ENCODE results near the gene ZNHIT1. TPM values are rescaled to one million over a fixed set of nuclear protein-coding genes. Genes with fewer than 3 reads are reported as not detected.
"Not testable (repeated sequence)": the region's sequence is repeated elsewhere in the genome, so short reads cannot be mapped to it uniquely, and the experiment has no call there.

ZNHIT1 gene
- total RNA-seq, 2 donors from 2014 or later = 75.2 to 109 TPM

DNA sequence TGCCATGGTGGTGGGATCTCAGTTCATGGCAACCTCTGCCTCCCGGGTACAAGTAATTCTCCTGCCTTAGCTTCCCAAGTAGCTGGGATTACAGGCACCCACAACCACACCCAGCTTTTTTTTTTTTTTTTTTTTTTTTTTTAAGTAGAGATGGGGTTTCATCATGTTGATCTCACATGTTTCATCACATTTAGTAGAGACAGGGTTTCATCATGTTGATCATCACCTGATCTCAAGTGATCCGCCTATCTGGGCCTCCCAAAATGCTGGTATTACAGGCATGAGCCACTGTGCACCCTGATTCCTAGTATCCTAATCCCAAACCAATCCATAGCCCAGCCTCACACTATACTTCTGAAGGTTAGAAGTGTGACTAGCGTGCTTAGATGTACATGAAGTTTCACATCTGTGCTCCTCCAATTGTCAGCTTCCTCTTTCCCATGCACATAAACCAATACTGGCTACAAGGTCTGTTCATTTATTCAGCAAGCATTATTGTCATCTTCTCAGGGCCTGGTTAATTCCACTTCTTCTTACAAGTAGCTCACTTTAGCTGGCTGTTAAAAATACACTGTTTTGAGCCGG lies 31.0 kb upstream of the ZNHIT1 start:
- Histone ChIP-seq H3K27ac (no peak overlapping the region), H3K9me3 (no peaks in the 10 kb centered on the region), H3K36me3 (no peaks in the 10 kb centered on the region), H3K27me3 (replicated peaks; ENCODE audit: insufficient read depth) (no peaks in the 10 kb centered on the region), H3K4me1 (replicated peaks) (no peaks in the 10 kb centered on the region), H3K4me3 (no peak overlapping the region)
- intact Hi-C loops (cut with DNase I) = no loop called here
- WGBS = 96% methylated on average over 4 of the region's 4 CpGs
- DNase-seq (ENCODE audit: low spot score) = no peak
- TF ChIP-seq POLR2AphosphoS5 (IDR thresholded peaks at IDR 0.05) (no peak), POLR2A (IDR thresholded peaks at IDR 0.05) (no peak)
- TF ChIP-seq, protein P1, sequence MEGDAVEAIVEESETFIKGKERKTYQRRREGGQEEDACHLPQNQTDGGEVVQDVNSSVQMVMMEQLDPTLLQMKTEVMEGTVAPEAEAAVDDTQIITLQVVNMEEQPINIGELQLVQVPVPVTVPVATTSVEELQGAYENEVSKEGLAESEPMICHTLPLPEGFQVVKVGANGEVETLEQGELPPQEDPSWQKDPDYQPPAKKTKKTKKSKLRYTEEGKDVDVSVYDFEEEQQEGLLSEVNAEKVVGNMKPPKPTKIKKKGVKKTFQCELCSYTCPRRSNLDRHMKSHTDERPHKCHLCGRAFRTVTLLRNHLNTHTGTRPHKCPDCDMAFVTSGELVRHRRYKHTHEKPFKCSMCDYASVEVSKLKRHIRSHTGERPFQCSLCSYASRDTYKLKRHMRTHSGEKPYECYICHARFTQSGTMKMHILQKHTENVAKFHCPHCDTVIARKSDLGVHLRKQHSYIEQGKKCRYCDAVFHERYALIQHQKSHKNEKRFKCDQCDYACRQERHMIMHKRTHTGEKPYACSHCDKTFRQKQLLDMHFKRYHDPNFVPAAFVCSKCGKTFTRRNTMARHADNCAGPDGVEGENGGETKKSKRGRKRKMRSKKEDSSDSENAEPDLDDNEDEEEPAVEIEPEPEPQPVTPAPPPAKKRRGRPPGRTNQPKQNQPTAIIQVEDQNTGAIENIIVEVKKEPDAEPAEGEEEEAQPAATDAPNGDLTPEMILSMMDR (IDR thresholded peaks at IDR 0.05) = no peak

DNA sequence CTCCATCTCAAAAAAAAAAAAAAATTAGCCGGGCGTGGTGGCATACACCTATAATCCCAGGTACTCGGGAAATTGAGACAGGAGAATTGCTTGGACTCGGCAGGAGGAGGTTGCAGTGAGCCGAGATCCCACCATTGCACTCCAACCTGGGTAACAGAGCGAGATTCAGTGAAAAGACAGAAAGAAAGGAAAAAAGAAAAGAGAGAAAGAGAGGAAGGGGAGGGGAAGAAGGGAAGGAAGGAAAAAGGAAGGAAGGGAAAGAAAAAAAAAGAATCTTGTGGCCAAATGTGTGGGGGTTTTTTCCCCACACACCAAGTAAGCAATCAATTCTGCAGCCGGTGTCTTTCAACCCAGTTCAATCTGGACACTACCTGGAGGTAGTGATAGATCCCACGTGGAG lies 28.9 kb upstream of the ZNHIT1 start:
- TF ChIP-seq, protein P1 (IDR thresholded peaks at IDR 0.05) = no peak
- TF ChIP-seq POLR2A (IDR thresholded peaks at IDR 0.05) = no peak
- no peak for TF ChIP-seq POLR2AphosphoS5 (IDR thresholded peaks at IDR 0.05)
- H3K27me3 ChIP-seq (replicated peaks; ENCODE audit: insufficient read depth) = no peaks in the 10 kb centered on the region
- H3K36me3 ChIP-seq = no peaks in the 10 kb centered on the region
- no peaks in the 10 kb centered on the region for H3K9me3 ChIP-seq
- H3K27ac ChIP-seq = no peak overlapping the region
- H3K4me1 ChIP-seq (replicated peaks) = no peaks in the 10 kb centered on the region
- intact Hi-C loops (cut with DNase I) = no loop called here
- DNase-seq (ENCODE audit: low spot score) = no peak
- no peak overlapping the region for H3K4me3 ChIP-seq
- WGBS = 71% methylated on average over 8 of the region's 8 CpGs

DNA sequence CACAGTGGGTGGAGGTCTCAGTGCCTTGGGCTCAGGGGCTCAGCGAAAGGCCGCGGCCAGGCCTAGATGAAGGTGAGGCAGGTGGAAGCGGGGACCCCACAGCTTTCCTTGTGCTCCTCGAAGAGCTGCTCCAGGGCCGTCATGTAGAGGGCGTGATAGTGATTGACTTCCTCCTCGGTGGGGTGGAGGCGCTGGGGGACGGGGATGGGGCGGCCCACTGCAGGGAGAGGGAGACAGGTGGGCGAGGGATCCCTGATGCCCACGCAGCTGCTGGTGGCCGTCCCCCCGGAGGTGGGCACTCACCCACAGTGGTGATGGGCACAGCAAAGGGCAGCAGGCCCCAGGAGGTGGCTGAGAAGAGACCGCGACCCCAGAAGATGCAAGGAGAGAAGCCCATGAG lies 22.1 kb upstream of the ZNHIT1 start:
- TF ChIP-seq POLR2A (IDR thresholded peaks at IDR 0.05) (no peak), POLR2AphosphoS5 (IDR thresholded peaks at IDR 0.05) (no peak)
- TF ChIP-seq, protein P1 (IDR thresholded peaks at IDR 0.05) = no peak
- Histone ChIP-seq H3K27ac (no peak overlapping the region), H3K4me1 (replicated peaks) (no peaks in the 10 kb centered on the region), H3K9me3 (no peaks in the 10 kb centered on the region), H3K27me3 (replicated peaks; ENCODE audit: insufficient read depth) (no peaks in the 10 kb centered on the region), H3K4me3 (no peak overlapping the region), H3K36me3 (no peaks in the 10 kb centered on the region)
- DNase-seq (ENCODE audit: low spot score) = no peak
- intact Hi-C loops (cut with DNase I) = no loop called here
- 88% methylated on average over 17 of the region's 17 CpGs for WGBS

DNA sequence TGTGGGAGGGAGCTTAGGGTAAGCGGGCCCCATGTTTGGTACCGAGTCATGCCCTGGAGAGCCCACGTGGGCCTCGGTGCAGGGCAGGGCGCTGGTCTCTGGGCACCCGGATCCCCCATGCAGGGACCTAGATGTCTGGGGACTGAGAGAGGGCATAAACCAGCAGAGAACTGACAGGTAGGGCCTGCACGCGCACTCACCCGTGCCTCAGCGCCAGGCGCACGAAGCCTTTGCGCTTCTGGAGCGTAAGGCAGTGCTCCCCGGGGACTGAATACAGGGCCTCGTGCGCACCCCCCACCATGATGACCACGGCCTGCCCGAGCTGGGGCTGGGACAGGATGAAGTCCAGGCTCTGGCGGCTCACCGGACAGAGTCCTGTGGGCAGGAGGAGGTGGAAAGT lies 20.0 kb upstream of the ZNHIT1 start:
- Histone ChIP-seq H3K27ac (no peak overlapping the region), H3K27me3 (replicated peaks; ENCODE audit: insufficient read depth) (peaks cover 14% of the 10 kb centered on the region), H3K9me3 (no peaks in the 10 kb centered on the region), H3K4me3 (no peak overlapping the region), H3K4me1 (replicated peaks) (peaks cover 5% of the 10 kb centered on the region), H3K36me3 (no peaks in the 10 kb centered on the region)
- DNase-seq (ENCODE audit: low spot score) = no peak
- TF ChIP-seq, protein P1 (IDR thresholded peaks at IDR 0.05) = no peak
- TF ChIP-seq POLR2A (IDR thresholded peaks at IDR 0.05) (no peak), POLR2AphosphoS5 (IDR thresholded peaks at IDR 0.05) (no peak)
- intact Hi-C loops (cut with DNase I) = no loop called here
- 80% methylated on average over 17 of the region's 21 CpGs for WGBS

DNA sequence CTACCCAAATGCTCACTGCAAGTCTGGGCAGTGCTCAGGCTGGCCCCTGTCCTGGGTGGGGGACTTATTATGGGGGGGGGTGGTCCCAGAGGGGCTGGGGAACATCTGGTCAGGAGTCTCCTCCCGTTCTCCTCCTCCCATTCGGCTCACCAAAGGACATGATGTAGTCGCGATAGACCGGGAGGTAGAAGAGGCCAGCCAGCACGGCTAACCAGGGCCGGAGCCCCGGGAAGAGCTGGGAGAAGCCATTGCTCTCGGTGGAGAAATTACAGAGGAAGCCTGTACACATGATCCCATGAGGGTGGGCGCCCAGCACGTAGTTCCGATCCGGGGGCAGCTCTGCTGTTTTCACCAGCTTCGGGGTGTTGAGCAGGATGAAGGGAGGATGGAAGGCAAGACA lies 19.5 kb upstream of the ZNHIT1 start:
- H3K36me3 ChIP-seq = no peaks in the 10 kb centered on the region
- peaks cover 5% of the 10 kb centered on the region for H3K4me1 ChIP-seq (replicated peaks)
- H3K9me3 ChIP-seq = no peaks in the 10 kb centered on the region
- H3K27ac ChIP-seq = no peak overlapping the region
- H3K27me3 ChIP-seq (replicated peaks; ENCODE audit: insufficient read depth) = peaks cover 14% of the 10 kb centered on the region
- TF ChIP-seq POLR2AphosphoS5 (IDR thresholded peaks at IDR 0.05) (no peak), POLR2A (IDR thresholded peaks at IDR 0.05) (no peak)
- TF ChIP-seq, protein P1 (IDR thresholded peaks at IDR 0.05) = no peak
- intact Hi-C loops (cut with DNase I) = no loop called here
- no peak overlapping the region for H3K4me3 ChIP-seq
- DNase-seq (ENCODE audit: low spot score) = no peak
- WGBS = 77% methylated on average over 14 of the region's 14 CpGs

DNA sequence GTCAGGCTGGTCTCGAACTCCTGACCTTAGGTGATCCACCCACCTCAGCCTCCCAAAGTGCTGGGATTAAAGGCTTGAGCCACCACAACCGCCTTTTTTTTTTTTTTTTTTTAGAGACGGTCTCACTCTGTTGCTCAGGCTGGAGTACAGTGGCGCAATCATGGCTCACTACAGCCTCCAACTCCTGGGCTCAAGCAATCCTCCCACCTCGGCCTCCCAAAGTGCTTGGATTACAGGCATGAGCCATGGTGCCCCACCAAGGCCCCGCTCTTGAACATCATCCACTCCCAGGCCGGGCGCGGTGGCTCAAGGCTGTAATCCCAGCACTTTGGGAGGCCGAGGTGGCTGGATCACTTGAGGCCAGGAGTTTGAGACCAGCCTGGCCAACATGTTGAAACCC lies 18.4 kb upstream of the ZNHIT1 start:
- H3K36me3 ChIP-seq; H3K9me3 ChIP-seq; H3K4me1 ChIP-seq (replicated peaks); DNase-seq (ENCODE audit: low spot score); H3K4me3 ChIP-seq; intact Hi-C loops (cut with DNase I); H3K27ac ChIP-seq: not testable (repeated sequence)
- WGBS = 96% methylated on average over 10 of the region's 10 CpGs
- H3K27me3 ChIP-seq (replicated peaks; ENCODE audit: insufficient read depth) = peaks cover 14% of the 10 kb centered on the region

Data from prostate gland (tissue), 2 donors.